K562 (cell line): ENCODE measurements around the gene LCN12. TPM values are rescaled to one million over a fixed set of nuclear protein-coding genes. Genes with fewer than 3 reads are reported as not detected.
A peak's percentile ranks its signal among the peaks of the same experiment; 100 is the strongest.

Experiments used
- CBX8 ChIP-seq: fragments of 200-600 bp; sonication (generic); IDR thresholded peaks from 2 replicates; pipeline ENCODE4 v1.6.1; 2012; ENCODE audit warnings: borderline replicate concordance, mixed run types, low read depth, mild to moderate bottlenecking, moderate library complexity, mixed read lengths, low read length, control low read depth, inconsistent platforms; ENCODE audit not compliant: poor library complexity, severe bottlenecking; ENCODE audit errors: extremely low read depth
- CHD7 ChIP-seq: fragments of 200-600 bp; sonication (generic); IDR thresholded peaks from one replicate; pipeline ENCODE4 v1.6.1; 2012; ENCODE audit warnings: mild to moderate bottlenecking, low read depth, low read length, inconsistent platforms
- CSDE1 ChIP-seq, 2 experiments: fragments of 450-650 bp; IDR thresholded peaks; 2 replicates each; pipeline ENCODE4 v1.6.1; 2016; ENCODE audit warnings: mild to moderate bottlenecking in 1 of 2
- ELK1 ChIP-seq: sonication (generic); formaldehyde crosslinking; IDR thresholded peaks from 2 replicates; pipeline ENCODE4 v1.8.1; 2022; ENCODE audit warnings: missing genetic modification reagents
- FOXK1 ChIP-seq: sonication (generic); formaldehyde crosslinking; IDR thresholded peaks from 2 replicates; pipeline ENCODE4 v1.8.0; 2022; ENCODE audit warnings: missing genetic modification reagents, mild to moderate bottlenecking, borderline replicate concordance
- HMGN3 ChIP-seq: IDR thresholded peaks from 2 replicates; pipeline ENCODE4 v1.6.1; 2011; ENCODE audit warnings: borderline replicate concordance, low read depth, mild to moderate bottlenecking, mixed read lengths, low read length; ENCODE audit not compliant: insufficient read length; ENCODE audit errors: extremely low read depth
- KDM1A ChIP-seq, 2 experiments: fragments of 450-650 bp; IDR thresholded peaks; 2 replicates each; pipeline ENCODE4 v1.6.1; 2016; ENCODE audit warnings: mild to moderate bottlenecking in 2 of 2
- KDM4B ChIP-seq, 2 experiments: fragments of 450-650 bp in 1 of 2; sonication (generic) in 1 of 2; IDR thresholded peaks; 2 replicates each; pipeline ENCODE4 v1.6.1; 2016 to 2017; ENCODE audit warnings: borderline replicate concordance in 2 of 2, antibody characterized with exemption in 1 of 2, low read depth in 1 of 2, mild to moderate bottlenecking in 1 of 2
- SMARCC2 ChIP-seq: fragments of 450-650 bp; IDR thresholded peaks from 2 replicates; pipeline ENCODE4 v1.6.1; 2017; ENCODE audit warnings: antibody characterized with exemption, moderate library complexity, mild to moderate bottlenecking, low read depth
- ZBTB2 ChIP-seq: fragments of 450-650 bp; IDR thresholded peaks from 2 replicates; pipeline ENCODE4 v1.6.1; 2016; ENCODE audit warnings: antibody characterized with exemption
- ZFP36 ChIP-seq: fragments of 150-350 bp; IDR thresholded peaks from 2 replicates; pipeline ENCODE4 v1.6.1; 2018; ENCODE audit warnings: low read length, low read depth; ENCODE audit not compliant: partially characterized antibody
- ZNF140 ChIP-seq: fragments of 250-450 bp; sonication (Bioruptor Pico); IDR thresholded peaks from 2 replicates; pipeline ENCODE4 v1.8.0; 2021; ENCODE audit warnings: moderate library complexity, mild to moderate bottlenecking, inconsistent platforms
- ZNF224 ChIP-seq: sonication (generic); formaldehyde crosslinking; IDR thresholded peaks from 2 replicates; pipeline ENCODE4 v1.8.0; 2022; ENCODE audit warnings: mild to moderate bottlenecking, missing genetic modification reagents
- ZNF696 ChIP-seq: fragments of 250-450 bp; sonication (Bioruptor Pico); conservative IDR thresholded peaks from 2 replicates; pipeline ENCODE4 v1.4.0; 2020; ENCODE audit warnings: mild to moderate bottlenecking, moderate library complexity
- polyA plus RNA-seq, 8 experiments: library from polyadenylated mRNA; depleted of rRNA in 4 of 8; stranded (reverse) in 5 of 8; unstranded in 3 of 8; fragments of >200 nt; fragmentation: Nextera tagmentation in 2 of 8; fragmentation: Illumina TruSeq in 1 of 8; extraction: Ambion mirVana in 2 of 8; extraction: Trizol in 1 of 8; gene quantifications; 2 replicates each; pipeline versions ENCODE4 v1.2.1 to v1.2.3, GENCODE V29; 2011 to 2014; ENCODE audit warnings: inconsistent platforms in 1 of 8, missing spikeins in 1 of 8
- total RNA-seq, 7 experiments: library from RNA; depleted of rRNA in 6 of 7; stranded (reverse); fragments of >200 nt in 6 of 7; fragmentation: Illumina TruSeq in 2 of 7; extraction: Trizol in 2 of 7; gene quantifications; 2 replicates each; pipeline versions ENCODE4 v1.2.1 to v1.2.3, GENCODE V29; 2011 to 2021; ENCODE audit warnings: low replicate concordance in 1 of 7

LCN12 gene
- total and polyA plus RNA-seq, 9 of the 15 experiments (the other 6 are each of a cell fraction or from before 2014, with no cell fraction given), result 0.05 TPM; not detected in 8

- TF ChIP-seq ZNF140 (CRISPR knock-in tag) (no peak), ZNF696 (CRISPR knock-in tag) (no peak), ZNF224 (no peak), ZFP36 (no peak), KDM1A (IDR thresholded peaks at IDR 0.05) (peak; percentile 27 to 54; a peak in 2 of 4 replicates), KDM4B (IDR thresholded peaks at IDR 0.05; ENCODE audit: borderline replicate concordance in 2 of 2, low read depth in 1 of 2) (no peak), ELK1 (no peak), FOXK1 (no peak), CHD7 (no peak), SMARCC2 (no peak), HMGN3 (no peak), CSDE1 (IDR thresholded peaks at IDR 0.05) (no peak), CBX8 (no peak), ZBTB2 (no peak)
These were observed 4.5 kb downstream of the LCN12 start (continued) for GRCh38 chr9:136956604-136957003.
